ENCODE data around the gene KLK13.

DNA sequence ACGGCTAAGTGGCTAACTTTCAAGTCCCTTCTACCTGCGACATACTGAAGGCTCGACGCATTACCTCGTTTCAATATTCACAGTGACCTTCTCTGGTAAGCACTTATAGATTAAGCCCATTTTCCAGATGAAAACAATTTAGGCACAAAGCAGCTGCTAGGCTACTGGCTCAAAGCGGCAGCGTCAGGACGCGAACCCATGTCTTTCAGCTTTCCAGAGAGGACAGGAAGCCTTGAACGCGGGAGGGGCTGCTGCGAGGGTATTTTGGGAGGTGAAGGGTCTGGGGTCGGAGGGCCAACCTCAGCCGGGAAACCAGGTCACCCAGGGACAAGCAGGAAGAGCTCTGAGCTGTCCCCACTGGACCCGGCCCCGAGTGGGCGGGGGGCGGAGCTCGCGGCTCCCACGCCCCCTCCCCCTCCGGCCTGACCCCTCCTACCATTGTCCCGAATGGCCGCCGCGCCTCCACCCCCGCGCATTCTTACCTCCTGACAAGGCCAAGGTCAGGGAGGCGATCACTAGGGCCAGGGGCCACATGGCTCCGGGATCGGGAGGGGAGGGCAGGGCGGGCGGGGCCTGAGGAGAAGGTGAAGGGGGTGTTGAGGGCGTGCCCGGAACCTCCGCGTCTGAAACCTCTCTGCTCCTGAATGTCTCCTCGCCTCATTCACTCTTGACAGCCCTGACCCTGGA, at the start of gene KLK13:
- no peak for TF ChIP-seq GATA3 (IDR thresholded peaks at IDR 0.05; ENCODE audit: low read depth, low read length)
- TF ChIP-seq GATA2 (IDR thresholded peaks at IDR 0.05; ENCODE audit: low read depth, low read length) = no peak
